Measurements from ENCODE around the gene MAP4K4. TPM values are rescaled to one million over a fixed set of nuclear protein-coding genes. Genes with fewer than 3 reads are reported as not detected.
A peak's percentile ranks its signal among the peaks of the same experiment; 100 is the strongest.

MAP4K4 gene
- total and polyA plus RNA-seq, 2 of the 4 experiments (the other 2 are of a cell fraction), result 89.4 to 124 TPM

- no peak overlapping the region for H2BK120ac ChIP-seq (ENCODE audit: low read depth, low read length)
- peaks cover 99% of the 10 kb centered on the region for H4K20me1 ChIP-seq (ENCODE audit: insufficient read depth, low read length)
Observed at GRCh38 chr2:101724125-101724474, 26.6 kb downstream of the MAP4K4 start.

More at GRCh38 chr2:101724125-101724474, 26.6 kb downstream of the MAP4K4 start:
- no peak overlapping the region for H2BK15ac ChIP-seq (ENCODE audit: low read depth, low read length)
- no peak overlapping the region for H2AK5ac ChIP-seq (ENCODE audit: low read depth, low read length)
- no peak overlapping the region for H2AK9ac ChIP-seq (replicated peaks; ENCODE audit: low read depth, low read length, poor library complexity)
- no peaks in the 10 kb centered on the region for H3K27me3 ChIP-seq (ENCODE audit: control insufficient read depth, insufficient read depth, low read length)
- H3K4me2 ChIP-seq (ENCODE audit: low read depth, low read length), result no peak overlapping the region
- H3K79me1 ChIP-seq (ENCODE audit: low read depth in 1 of 2, low read length in 2 of 2), result peaks cover 7 to 75% of the 10 kb centered on the region in 2 experiments; a peak in 2 of 4 replicates
- H3K14ac ChIP-seq (replicated peaks; ENCODE audit: low read depth, low read length), result no peak overlapping the region
- H3K4me1 ChIP-seq (ENCODE audit: control insufficient read depth, insufficient read depth, low read length), result peaks cover 18% of the 10 kb centered on the region
- H3K23ac ChIP-seq (ENCODE audit: low read depth, low read length), result peak overlapping the region; percentile 13
- intact Hi-C loops (cut with micrococcal nuclease) (no loop called here), dilution Hi-C loops (cut with HindIII; ENCODE audit: low sequenced_read_pairs, unreplicated experiment) (no loop called here), in situ Hi-C loops (cut with MboI; ENCODE audit: low sequenced_read_pairs) (no loop called here)
- TF ChIP-seq RAD21 (IDR thresholded peaks at IDR 0.05; ENCODE audit: low read length) (no peak), FOS (IDR thresholded peaks at IDR 0.05; ENCODE audit: low read depth, low read length) (no peak), RCOR1 (IDR thresholded peaks at IDR 0.05; ENCODE audit: insufficient replicate concordance, low read length) (no peak), SMC3 (IDR thresholded peaks at IDR 0.05; ENCODE audit: low read depth, low read length) (no peak), MAZ (IDR thresholded peaks at IDR 0.05; ENCODE audit: borderline replicate concordance, low read depth, low read length) (no peak), ELK1 (IDR thresholded peaks at IDR 0.05; ENCODE audit: borderline replicate concordance, low read depth, low read length) (no peak), MAFK (IDR thresholded peaks at IDR 0.05; ENCODE audit: low read depth, low read length) (no peak), USF2 (IDR thresholded peaks at IDR 0.05; ENCODE audit: low read depth, low read length) (no peak), RFX5 (IDR thresholded peaks at IDR 0.05; ENCODE audit: low read depth, low read length) (no peak), BHLHE40 (IDR thresholded peaks at IDR 0.05; ENCODE audit: low read depth, low read length) (no peak), CTCF (conservative IDR thresholded peaks at IDR 0.05; ENCODE audit: low read depth, low read length) (no peak), POLR2A (IDR thresholded peaks at IDR 0.05; ENCODE audit: low read depth, low read length) (no peak)
- DNase-seq (no peak), ATAC-seq (ENCODE audit: low read depth) (no peak)
- no peak overlapping the region for H3K18ac ChIP-seq (ENCODE audit: low read depth, low read length)
- H3K9me1 ChIP-seq (ENCODE audit: insufficient read depth, low read length), result peaks cover 15% of the 10 kb centered on the region
- CTCF ChIA-PET, result no interaction called here
- no peak overlapping the region for H3K4ac ChIP-seq (ENCODE audit: low read depth, low read length)
- no peak overlapping the region for H3K56ac ChIP-seq (ENCODE audit: extremely low read depth, insufficient read depth, low read length)
- POLR2A ChIA-PET (ENCODE audit: unreplicated experiment), result no interaction called here
- no peaks in the 10 kb centered on the region for H3K9me3 ChIP-seq (ENCODE audit: control insufficient read depth, insufficient read depth, low read length)
- 60% methylated on average over 1 of the region's 3 CpGs; no CpG with 5 or more reads in 1 of the 2 experiments for WGBS, 2 experiments (ENCODE audit: extremely low coverage in 2 of 2, insufficient read length in 1 of 2)
- H2BK20ac ChIP-seq (ENCODE audit: low read depth, low read length), result no peak overlapping the region
- no peak overlapping the region for H4K5ac ChIP-seq (ENCODE audit: low read depth, low read length)
- H3K9ac ChIP-seq (ENCODE audit: low read depth, low read length), result no peak overlapping the region
- no peak overlapping the region for H3K4me3 ChIP-seq (ENCODE audit: insufficient read depth, low read depth, low read length)
- no peak overlapping the region for H3K27ac ChIP-seq (ENCODE audit: insufficient read depth, low read length)
- no peak overlapping the region for H2AFZ ChIP-seq (replicated peaks; ENCODE audit: low read length, poor library complexity)
- no TSS peak for BruUV-seq (replicated peaks)
- H3K36me3 ChIP-seq (ENCODE audit: control insufficient read depth, insufficient read depth, low read length), result peaks cover 4% of the 10 kb centered on the region; the same call in 1 of the 2 replicates
- no peak overlapping the region for H4K8ac ChIP-seq (ENCODE audit: low read depth in 2 of 2, low read length in 2 of 2)
- no peak overlapping the region for H4K91ac ChIP-seq (ENCODE audit: insufficient read depth, low read depth, low read length)
- no peak overlapping the region for H2BK5ac ChIP-seq (ENCODE audit: low read depth, low read length, poor library complexity, severe bottlenecking)
